Dedifferentiated amniotic fluid mesenchymal stem cell (primary cell): Measurements from ENCODE around the gene MPST.
"Not testable (repeated sequence)": the region's sequence is repeated elsewhere in the genome, so short reads cannot be mapped to it uniquely, and the experiment has no call there.

Experiments
- DNase-seq: peaks from one replicate; pipeline ENCODE4 v3.0.0-alpha.2; 2016; ENCODE audit errors: extremely low spot score

Gene MPST

GRCh38 chr22:37019309-37020191 lies at the start of gene MPST, which contains the start of gene TST:
TSS of gene MPST (plus strand) at chr22:37019742. CDS start at chr22:37019837, 95 bp downstream.
TSS of gene TST (minus strand) at chr22:37019447. CDS start at chr22:37018732, 715 bp downstream.
- DNase-seq = peak; percentile 43

DNA sequence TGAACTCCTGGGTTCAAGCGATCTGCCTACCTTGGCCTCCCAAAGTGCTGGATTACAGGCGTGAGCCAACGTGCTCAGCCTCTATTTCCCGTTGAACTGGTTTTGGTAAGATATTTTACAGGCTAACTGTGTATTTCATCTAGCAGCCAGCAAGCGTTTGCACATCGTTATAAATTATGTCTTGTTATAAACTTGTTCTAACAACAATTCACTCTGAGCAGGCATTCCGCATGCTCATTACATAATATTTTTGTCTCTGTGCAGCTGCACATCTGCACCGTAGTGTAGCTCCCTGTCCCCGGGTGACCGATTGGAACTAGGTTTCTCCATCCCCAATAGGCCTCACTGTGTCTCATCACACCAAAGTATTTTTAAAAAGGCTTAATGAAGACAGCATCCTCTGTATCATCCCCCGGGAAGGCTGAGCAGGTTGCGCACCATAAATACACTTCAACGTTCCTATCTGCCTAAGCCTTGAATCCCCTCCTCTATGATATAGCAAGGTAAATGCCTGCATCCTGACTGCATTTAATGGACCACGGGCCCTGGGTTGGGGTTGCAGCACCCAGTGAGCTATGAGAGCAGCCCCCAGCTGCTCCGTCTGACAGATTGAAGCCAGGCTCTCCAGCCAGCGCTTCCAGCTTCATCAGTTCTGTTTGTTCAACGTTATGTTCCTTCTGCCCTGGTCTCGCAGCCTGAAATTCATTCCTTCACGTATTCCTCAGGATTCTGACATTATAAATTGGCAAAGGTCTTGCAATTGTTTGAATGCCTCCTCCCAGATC lies 48.0 kb upstream of the MPST start:
- no peak for DNase-seq

- no peak for DNase-seq
Measured at GRCh38 chr22:36976606-36977005, 42.9 kb upstream of the MPST start.

GRCh38 chr22:36977401-36977861 lies 42.1 kb upstream of the MPST start:
- DNase-seq = no peak

DNA sequence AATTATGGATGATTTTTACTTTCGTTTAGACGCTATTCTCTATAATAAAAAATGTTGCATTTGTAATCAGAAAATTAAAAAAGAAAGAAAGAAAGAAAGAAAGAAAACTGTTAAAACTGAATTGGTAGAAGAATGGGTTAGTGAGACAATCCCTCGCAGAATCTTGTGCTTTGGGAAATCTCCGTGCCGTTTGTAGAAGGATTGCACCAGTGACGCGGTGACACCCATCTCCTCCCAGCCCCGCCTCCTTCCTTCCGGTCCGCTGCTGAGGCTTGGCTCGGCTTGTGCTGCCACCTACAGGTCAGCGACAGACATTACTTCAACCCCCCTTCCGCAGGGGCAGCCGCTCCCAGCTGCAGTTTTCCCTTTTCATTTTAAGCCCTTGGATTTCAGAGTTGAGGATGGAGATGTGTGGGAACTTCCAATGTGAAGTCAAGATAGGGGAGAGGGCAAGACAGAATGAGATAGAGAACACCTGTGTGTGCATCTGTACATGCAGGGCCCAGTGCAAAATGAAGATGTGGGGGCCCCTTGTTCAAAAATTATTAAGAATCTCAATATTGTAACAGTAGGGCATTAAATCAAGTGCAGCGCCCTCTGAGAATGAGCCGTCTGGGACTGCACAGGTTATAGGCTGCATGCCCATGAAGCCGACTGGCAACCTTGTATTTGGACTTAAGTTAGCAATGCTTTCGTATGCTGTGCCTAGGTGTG lies 41.4 kb upstream of the MPST start:
- peak; percentile 90 for DNase-seq

GRCh38 chr22:36979016-36979910 lies 40.3 kb upstream of the MPST start:
- no peak for DNase-seq

DNA sequence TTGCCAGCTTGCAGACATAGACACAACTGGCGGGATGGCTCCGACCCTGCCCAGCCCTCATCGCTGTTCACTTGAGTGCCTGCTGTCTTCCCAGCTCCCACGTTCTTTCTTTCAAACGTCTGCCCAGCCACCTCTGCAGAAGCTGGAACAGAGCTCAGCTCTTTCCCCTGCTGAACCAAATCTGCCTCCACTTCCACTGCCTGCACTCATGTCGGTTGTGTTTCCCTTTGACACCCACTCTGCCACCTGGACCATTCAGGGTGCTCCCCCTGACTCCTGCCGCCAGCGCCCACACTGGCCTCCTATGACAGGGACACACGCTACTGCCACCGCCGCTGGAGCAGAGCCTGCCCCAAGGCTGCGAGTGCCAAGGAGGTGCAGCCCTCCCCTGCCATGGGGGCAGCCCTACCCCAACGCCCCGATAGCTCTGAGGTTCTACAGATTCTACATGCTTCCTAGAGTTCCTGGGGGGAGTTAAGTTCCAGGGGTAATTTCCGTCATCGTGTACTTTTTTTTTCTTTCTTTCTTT lies 38.2 kb upstream of the MPST start:
- no peak for DNase-seq

DNA sequence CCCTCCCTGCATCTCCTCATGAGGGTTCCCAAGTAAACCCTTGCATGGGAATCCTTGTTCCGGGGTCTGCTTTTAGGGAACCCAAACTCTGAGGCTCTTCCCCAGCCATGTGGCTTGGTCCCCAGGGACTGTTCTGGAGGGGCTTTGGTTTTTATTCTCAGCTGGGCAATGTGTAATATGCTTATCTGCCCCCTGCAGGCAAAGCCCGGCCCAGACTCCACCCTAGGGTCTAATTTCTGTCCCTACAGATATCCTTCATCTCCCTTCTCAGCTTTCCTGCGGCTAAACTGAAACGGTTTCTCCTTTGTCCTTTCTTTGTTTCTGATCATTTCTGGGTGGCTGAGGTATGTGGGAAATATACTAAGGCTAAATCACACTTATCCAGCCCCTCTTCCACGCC lies 37.4 kb upstream of the MPST start:
- DNase-seq = no peak

DNA sequence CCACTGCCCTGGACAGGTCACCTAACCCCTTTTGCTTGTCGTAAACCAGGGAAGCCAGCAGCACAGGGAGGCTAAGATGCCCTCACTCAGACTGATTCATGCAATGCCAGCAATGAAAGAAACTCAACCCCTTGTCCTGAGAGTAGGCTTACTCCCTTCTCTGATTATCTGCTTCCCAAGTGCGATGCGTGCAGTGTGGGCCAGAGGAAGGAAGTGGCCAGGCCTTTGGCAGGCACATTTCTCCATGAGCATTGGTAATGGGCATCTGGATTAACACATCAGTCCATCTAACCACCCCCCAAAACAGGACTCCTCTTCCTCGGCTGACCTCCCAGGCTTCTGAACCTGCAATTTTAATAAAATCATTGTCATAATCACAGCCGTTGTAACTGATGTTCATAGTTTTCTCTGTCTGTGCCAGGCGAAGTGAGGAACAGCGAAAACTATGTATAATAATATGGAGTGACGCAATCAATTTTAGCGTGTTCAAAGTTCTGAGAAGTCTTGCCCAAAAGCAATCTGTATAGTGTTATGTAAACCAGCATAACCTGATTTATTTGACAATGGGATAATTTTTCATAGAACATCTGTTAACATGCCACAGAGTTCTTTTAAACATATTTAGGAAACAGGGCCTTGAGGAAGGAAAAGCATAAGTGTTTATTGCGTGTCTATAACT lies 34.2 kb upstream of the MPST start:
- no peak for DNase-seq

DNA sequence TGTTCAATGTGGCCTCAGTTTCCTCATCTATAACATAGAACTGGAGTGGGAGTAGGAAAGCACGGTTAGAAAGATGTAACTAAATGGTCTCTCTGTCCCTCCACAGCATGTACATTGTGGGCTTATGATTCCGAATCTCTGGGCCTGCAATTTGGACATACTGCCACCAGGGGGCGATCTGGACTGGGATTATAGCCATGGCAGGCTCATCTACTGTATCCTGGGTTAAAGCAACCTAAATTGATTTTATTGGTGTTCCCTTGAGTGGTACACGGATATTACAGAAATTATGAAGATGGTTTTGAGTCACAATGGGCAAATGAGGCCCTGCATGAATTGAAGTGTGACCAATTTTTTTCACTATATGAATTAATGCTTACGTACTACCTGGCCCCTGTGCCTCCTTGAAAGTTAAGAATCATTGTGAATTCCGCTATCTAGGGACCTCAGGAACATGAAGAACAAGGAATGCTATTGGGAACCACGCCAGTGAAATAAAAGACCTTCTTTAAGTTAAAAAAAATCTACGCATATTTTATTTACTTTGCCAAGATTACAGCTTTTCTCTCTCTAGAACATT lies 33.2 kb upstream of the MPST start:
- no peak for DNase-seq

- DNase-seq = no peak
Measured at GRCh38 chr22:36988075-36988832, 31.3 kb upstream of the MPST start.

DNA sequence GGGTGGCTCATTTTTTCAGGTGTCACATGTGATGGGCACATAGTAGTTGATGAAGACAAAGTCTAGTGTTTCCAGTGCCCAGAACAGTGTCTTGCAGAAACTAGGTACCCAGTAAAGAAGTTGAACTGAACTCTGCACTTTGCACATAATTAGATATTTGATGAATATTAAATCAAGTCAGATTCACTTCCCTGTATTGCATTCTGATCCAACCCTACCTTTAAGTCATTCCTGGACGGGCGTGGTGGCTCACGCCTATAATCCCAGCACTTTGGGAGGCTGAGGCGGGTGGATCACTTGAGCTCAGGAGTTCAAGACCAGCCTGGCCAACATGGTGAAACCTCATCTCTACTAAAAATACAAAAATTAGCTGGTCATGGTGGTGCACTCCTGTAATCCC lies 30.5 kb upstream of the MPST start:
- DNase-seq = not testable (repeated sequence)

- no peak for DNase-seq
Measured at GRCh38 chr22:36990457-36990856, 29.1 kb upstream of the MPST start.

DNA sequence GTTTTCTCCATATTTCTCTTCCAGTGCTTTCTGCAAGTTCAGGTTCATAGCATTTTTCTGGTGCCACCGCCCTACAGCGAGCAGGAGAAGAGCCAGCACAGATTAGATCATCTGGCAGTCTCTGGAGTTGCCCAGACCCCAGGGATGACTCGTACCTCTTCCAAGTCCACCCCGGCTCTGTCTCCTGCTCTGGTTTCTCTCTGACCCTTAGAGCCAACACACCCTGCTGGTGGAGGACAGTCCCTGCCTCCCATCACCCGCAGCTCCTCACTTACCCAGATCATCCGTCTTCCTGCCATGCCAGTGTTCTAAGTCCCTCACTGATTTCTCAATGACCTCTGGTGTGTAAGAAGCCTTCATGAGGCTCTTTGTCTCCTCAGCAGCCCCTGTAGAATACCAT lies 28.3 kb upstream of the MPST start:
- DNase-seq = no peak

- no peak for DNase-seq
Measured at GRCh38 chr22:36997746-36998145, 21.8 kb upstream of the MPST start.

DNA sequence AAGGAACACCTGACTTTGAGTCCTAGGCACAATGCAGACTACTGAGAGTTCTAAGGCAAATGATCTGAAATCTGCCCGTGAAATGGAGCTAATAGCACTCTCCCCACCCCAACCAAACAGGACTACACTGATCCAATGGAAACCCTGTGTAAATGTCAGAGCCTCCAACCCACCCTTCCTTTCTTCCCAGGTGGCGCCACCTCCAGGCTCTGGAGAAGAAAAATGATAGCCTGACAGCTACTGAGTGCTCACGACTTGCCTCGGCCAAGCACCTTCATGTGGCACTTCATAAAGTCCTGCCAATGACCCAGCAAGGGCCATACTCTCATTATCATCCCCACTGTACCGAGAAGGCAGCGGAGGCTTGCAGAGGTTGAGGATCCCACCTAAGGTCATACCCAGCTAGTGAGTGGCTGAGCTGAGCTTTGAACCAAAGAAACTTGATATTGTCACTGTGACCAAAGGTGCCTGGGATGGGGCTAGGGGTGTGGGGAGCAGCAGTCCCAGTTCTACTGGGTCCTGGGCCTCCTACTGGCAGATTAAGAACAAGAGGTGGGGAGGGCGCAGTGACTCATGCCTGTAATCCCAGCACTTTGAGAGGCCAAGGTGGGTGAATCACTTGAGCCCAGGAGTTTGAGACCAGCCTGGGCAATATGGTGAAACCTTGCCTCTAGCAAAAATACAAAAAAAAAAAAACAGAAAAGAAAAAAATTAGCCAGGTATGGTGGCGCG lies 20.8 kb upstream of the MPST start:
- DNase-seq = no peak

- no peak for DNase-seq
Measured at GRCh38 chr22:36999463-36999862, 20.1 kb upstream of the MPST start.
